HepG2 (cell line): Measurements from ENCODE around the gene LEPR. TPM values are rescaled to one million over a fixed set of nuclear protein-coding genes. Genes with fewer than 3 reads are reported as not detected.
A peak's percentile ranks its signal among the peaks of the same experiment; 100 is the strongest.

Source experiments
- ATM ChIP-seq: fragments of 450-650 bp; IDR thresholded peaks from 2 replicates; pipeline ENCODE4 v1.7.1; 2017; ENCODE audit warnings: mild to moderate bottlenecking, borderline replicate concordance
- EZH2 ChIP-seq: conservative IDR thresholded peaks from 2 replicates; pipeline ENCODE4 v1.6.1; 2012; ENCODE audit warnings: mild to moderate bottlenecking, low read depth, low read length, moderate library complexity
- HDAC2 ChIP-seq: sonication (generic); formaldehyde crosslinking; IDR thresholded peaks from 2 replicates; pipeline ENCODE4 v1.4.0; 2020; ENCODE audit warnings: missing genetic modification reagents
- HNF4G ChIP-seq, 2 experiments: sonication (generic) in 1 of 2; formaldehyde crosslinking in 1 of 2; IDR thresholded peaks; 2 replicates each; pipeline versions ENCODE4 v1.4.0 to v1.6.1; 2011 to 2020; ENCODE audit warnings: borderline replicate concordance in 2 of 2, low read depth in 2 of 2, mild to moderate bottlenecking in 2 of 2, low read length in 1 of 2, missing genetic modification reagents in 1 of 2, moderate library complexity in 1 of 2
- KLF9 ChIP-seq: IDR thresholded peaks from 2 replicates; pipeline ENCODE4 v1.6.1; 2016; ENCODE audit warnings: low read depth
- MAFF ChIP-seq: IDR thresholded peaks from 2 replicates; pipeline ENCODE4 v1.6.1; 2011; ENCODE audit warnings: low read depth, low read length, improper control_type of control experiment
- PLRG1 ChIP-seq: fragments of 450-650 bp; conservative IDR thresholded peaks from 2 replicates; pipeline ENCODE4 v1.6.1; 2016
- TEAD2 ChIP-seq: sonication (generic); formaldehyde crosslinking; IDR thresholded peaks from 2 replicates; pipeline ENCODE4 v1.9.0; 2021; ENCODE audit warnings: missing genetic modification reagents
- ZBTB38 ChIP-seq: sonication (generic); formaldehyde crosslinking; IDR thresholded peaks from 2 replicates; pipeline ENCODE4 v1.5.1; 2020; ENCODE audit warnings: mild to moderate bottlenecking, missing genetic modification reagents
- ZFAT ChIP-seq: sonication (generic); formaldehyde crosslinking; conservative IDR thresholded peaks from 2 replicates; pipeline ENCODE4 v1.8.1; 2023; ENCODE audit warnings: missing genetic modification reagents, inconsistent platforms
- ZNF343 ChIP-seq: sonication (generic); formaldehyde crosslinking; IDR thresholded peaks from 2 replicates; pipeline ENCODE4 v1.4.0; 2020; ENCODE audit warnings: mild to moderate bottlenecking, missing genetic modification reagents
- ZNF432 ChIP-seq: sonication (generic); formaldehyde crosslinking; IDR thresholded peaks from 2 replicates; pipeline ENCODE4 v1.5.0; 2020; ENCODE audit warnings: missing genetic modification reagents, mild to moderate bottlenecking, borderline replicate concordance
- ZNF44 ChIP-seq: sonication (generic); formaldehyde crosslinking; IDR thresholded peaks from 2 replicates; pipeline ENCODE4 v1.5.1; 2020; ENCODE audit warnings: mild to moderate bottlenecking, missing genetic modification reagents
- ZNF782 ChIP-seq: sonication (generic); formaldehyde crosslinking; IDR thresholded peaks from 2 replicates; pipeline ENCODE4 v1.4.0; 2020; ENCODE audit warnings: missing genetic modification reagents, mild to moderate bottlenecking, borderline replicate concordance
- ZSCAN31 ChIP-seq: sonication (generic); formaldehyde crosslinking; IDR thresholded peaks from 2 replicates; pipeline ENCODE4 v1.5.0; 2020; ENCODE audit warnings: low read depth, mild to moderate bottlenecking, missing genetic modification reagents
- polyA plus RNA-seq, 8 experiments: library from polyadenylated mRNA; depleted of rRNA in 3 of 8; stranded (reverse) in 7 of 8; unstranded in 1 of 8; fragments of >200 nt; fragmentation: Illumina TruSeq in 4 of 8; extraction: Trizol in 4 of 8; gene quantifications; 2 replicates each; pipeline versions ENCODE4 v1.2.1 to v1.2.3, GENCODE V29; 2011 to 2016; ENCODE audit warnings: low read depth in 4 of 8, missing spikeins in 1 of 8, mixed read lengths in 1 of 8; ENCODE audit not compliant: insufficient read depth in 1 of 8
- total RNA-seq, 5 experiments: library from RNA; depleted of rRNA; stranded (reverse); fragments of >200 nt; fragmentation: Illumina TruSeq; extraction: Trizol; gene quantifications; 2 replicates each; pipeline ENCODE4 v1.2.3, GENCODE V29; 2016; ENCODE audit warnings: low read depth in 1 of 5
- TF ChIP-seq, protein P1 (sequence below): sonication (generic); formaldehyde crosslinking; IDR thresholded peaks from 2 replicates; pipeline ENCODE4 v1.5.0; 2020; ENCODE audit warnings: missing genetic modification reagents
- TF ChIP-seq, protein P2 (sequence below): sonication (generic); formaldehyde crosslinking; IDR thresholded peaks from 2 replicates; pipeline ENCODE4 v1.4.0; 2020; ENCODE audit warnings: missing genetic modification reagents
- TF ChIP-seq, protein P3 (sequence below): sonication (generic); formaldehyde crosslinking; IDR thresholded peaks from 2 replicates; pipeline ENCODE4 v1.9.0; 2021; ENCODE audit warnings: missing genetic modification reagents, mild to moderate bottlenecking, borderline replicate concordance
- TF ChIP-seq, protein P4 (sequence below): sonication (generic); formaldehyde crosslinking; IDR thresholded peaks from 2 replicates; pipeline ENCODE4 v1.5.0; 2020; ENCODE audit warnings: mild to moderate bottlenecking, missing genetic modification reagents, moderate library complexity
- TF ChIP-seq, protein P5 (sequence below): sonication (generic); formaldehyde crosslinking; IDR thresholded peaks from 2 replicates; pipeline ENCODE4 v1.4.0; 2020; ENCODE audit warnings: missing genetic modification reagents

The LEPR gene
- total and polyA plus RNA-seq, 2 of the 13 experiments (the other 11 are each of a cell fraction or from before 2014, with no cell fraction given), result 0.60 to 1.7 TPM

DNA sequence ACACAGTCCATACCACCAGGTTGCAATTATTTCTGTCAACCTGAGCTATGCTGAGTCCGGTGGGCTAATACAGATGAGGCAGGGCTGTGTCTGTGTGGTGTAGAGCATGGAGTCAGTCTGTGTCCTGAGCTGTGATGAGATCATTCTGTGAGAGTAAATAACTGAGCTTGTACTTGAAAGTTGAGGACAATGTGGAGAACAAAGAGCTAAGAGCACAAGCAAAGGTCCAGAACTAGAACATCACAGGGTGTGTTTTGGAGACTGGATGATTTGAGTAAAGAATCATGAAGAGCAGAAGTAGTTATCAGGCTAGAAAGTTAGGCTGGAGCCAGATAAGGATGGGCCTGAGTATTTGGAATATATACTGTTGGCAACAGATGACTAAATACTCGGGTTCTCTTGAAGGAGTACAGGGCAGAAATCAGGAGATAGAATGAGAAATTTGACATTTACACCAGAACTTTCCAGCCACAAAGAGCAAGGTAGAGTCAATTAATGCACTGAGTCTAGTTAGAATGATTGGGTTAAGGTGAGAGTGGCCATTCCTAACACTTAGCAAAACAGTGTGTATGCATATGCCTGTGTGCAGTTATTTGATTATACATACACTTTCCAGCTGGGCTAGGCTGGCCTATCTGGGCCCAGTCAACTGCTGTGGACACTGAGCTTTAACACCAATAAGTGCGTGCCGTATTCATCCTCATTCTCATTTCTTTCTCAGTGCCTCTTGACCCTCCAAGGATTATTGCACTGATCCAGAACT lies 48.8 kb downstream of the LEPR start (continued):
- TF ChIP-seq HNF4G (IDR thresholded peaks at IDR 0.05; ENCODE audit: borderline replicate concordance, low read depth, low read length) (0 out of 2 replicates have a peak, but pooled peaks have one; percentile 17), HNF4G (CRISPR knock-in tag; IDR thresholded peaks at IDR 0.05; ENCODE audit: borderline replicate concordance, low read depth) (no peak), ZNF44 (CRISPR knock-in tag) (no peak), ZNF782 (no peak), ZBTB38 (no peak), EZH2 (no peak), ZNF343 (no peak), PLRG1 (no peak), HDAC2 (CRISPR knock-in tag) (0 out of 2 replicates have a peak, but pooled peaks have one; percentile 29), ZSCAN31 (no peak), KLF9 (CRISPR knock-in tag) (no peak), MAFF (no peak), ZNF432 (CRISPR knock-in tag) (no peak), TEAD2 (CRISPR knock-in tag) (no peak), ZFAT (CRISPR knock-in tag) (no peak), ATM (no peak)
- TF ChIP-seq, protein P1, sequence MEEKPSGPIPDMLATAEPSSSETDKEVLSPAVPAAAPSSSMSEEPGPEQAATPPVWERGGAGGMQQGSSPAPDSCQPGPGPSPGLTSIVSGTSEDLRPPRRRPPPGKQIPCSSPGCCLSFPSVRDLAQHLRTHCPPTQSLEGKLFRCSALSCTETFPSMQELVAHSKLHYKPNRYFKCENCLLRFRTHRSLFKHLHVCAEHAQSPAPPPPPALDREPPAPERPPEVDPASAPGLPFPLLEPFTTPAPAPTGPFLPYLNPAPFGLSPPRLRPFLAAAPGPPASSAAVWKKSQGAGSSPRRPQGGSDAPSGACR (CRISPR knock-in tag), result 0 out of 2 replicates have a peak, but pooled peaks have one; percentile 54
- TF ChIP-seq, protein P2, sequence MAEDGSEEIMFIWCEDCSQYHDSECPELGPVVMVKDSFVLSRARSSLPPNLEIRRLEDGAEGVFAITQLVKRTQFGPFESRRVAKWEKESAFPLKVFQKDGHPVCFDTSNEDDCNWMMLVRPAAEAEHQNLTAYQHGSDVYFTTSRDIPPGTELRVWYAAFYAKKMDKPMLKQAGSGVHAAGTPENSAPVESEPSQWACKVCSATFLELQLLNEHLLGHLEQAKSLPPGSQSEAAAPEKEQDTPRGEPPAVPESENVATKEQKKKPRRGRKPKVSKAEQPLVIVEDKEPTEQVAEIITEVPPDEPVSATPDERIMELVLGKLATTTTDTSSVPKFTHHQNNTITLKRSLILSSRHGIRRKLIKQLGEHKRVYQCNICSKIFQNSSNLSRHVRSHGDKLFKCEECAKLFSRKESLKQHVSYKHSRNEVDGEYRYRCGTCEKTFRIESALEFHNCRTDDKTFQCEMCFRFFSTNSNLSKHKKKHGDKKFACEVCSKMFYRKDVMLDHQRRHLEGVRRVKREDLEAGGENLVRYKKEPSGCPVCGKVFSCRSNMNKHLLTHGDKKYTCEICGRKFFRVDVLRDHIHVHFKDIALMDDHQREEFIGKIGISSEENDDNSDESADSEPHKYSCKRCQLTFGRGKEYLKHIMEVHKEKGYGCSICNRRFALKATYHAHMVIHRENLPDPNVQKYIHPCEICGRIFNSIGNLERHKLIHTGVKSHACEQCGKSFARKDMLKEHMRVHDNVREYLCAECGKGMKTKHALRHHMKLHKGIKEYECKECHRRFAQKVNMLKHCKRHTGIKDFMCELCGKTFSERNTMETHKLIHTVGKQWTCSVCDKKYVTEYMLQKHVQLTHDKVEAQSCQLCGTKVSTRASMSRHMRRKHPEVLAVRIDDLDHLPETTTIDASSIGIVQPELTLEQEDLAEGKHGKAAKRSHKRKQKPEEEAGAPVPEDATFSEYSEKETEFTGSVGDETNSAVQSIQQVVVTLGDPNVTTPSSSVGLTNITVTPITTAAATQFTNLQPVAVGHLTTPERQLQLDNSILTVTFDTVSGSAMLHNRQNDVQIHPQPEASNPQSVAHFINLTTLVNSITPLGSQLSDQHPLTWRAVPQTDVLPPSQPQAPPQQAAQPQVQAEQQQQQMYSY, result no peak
- TF ChIP-seq, protein P3, sequence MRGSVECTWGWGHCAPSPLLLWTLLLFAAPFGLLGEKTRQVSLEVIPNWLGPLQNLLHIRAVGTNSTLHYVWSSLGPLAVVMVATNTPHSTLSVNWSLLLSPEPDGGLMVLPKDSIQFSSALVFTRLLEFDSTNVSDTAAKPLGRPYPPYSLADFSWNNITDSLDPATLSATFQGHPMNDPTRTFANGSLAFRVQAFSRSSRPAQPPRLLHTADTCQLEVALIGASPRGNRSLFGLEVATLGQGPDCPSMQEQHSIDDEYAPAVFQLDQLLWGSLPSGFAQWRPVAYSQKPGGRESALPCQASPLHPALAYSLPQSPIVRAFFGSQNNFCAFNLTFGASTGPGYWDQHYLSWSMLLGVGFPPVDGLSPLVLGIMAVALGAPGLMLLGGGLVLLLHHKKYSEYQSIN, result no peak
- TF ChIP-seq, protein P4, sequence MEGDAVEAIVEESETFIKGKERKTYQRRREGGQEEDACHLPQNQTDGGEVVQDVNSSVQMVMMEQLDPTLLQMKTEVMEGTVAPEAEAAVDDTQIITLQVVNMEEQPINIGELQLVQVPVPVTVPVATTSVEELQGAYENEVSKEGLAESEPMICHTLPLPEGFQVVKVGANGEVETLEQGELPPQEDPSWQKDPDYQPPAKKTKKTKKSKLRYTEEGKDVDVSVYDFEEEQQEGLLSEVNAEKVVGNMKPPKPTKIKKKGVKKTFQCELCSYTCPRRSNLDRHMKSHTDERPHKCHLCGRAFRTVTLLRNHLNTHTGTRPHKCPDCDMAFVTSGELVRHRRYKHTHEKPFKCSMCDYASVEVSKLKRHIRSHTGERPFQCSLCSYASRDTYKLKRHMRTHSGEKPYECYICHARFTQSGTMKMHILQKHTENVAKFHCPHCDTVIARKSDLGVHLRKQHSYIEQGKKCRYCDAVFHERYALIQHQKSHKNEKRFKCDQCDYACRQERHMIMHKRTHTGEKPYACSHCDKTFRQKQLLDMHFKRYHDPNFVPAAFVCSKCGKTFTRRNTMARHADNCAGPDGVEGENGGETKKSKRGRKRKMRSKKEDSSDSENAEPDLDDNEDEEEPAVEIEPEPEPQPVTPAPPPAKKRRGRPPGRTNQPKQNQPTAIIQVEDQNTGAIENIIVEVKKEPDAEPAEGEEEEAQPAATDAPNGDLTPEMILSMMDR (CRISPR knock-in tag), result no peak
- TF ChIP-seq, protein P5, sequence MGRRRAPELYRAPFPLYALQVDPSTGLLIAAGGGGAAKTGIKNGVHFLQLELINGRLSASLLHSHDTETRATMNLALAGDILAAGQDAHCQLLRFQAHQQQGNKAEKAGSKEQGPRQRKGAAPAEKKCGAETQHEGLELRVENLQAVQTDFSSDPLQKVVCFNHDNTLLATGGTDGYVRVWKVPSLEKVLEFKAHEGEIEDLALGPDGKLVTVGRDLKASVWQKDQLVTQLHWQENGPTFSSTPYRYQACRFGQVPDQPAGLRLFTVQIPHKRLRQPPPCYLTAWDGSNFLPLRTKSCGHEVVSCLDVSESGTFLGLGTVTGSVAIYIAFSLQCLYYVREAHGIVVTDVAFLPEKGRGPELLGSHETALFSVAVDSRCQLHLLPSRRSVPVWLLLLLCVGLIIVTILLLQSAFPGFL (CRISPR knock-in tag), result no peak
